Hematopoietic multipotent progenitor cell (in vitro differentiated cells): ENCODE measurements around the gene FOXL3. TPM values are rescaled to one million over a fixed set of nuclear protein-coding genes. Genes with fewer than 3 reads are reported as not detected.

Experiments used
- DNase-seq, 3 donors: peaks; one replicate each; pipeline ENCODE4 v3.0.0-alpha.2; 2011 to 2015; ENCODE audit warnings: low read depth in 2 of 3, low spot score in 2 of 3
- total RNA-seq: library from RNA; depleted of rRNA; stranded (reverse); fragments of >200 nt; gene quantifications from one replicate; pipeline ENCODE4 v1.2.3, GENCODE V29; 2012

Gene FOXL3
- total RNA-seq, 1 donor: not detected

- no peak for DNase-seq
These were observed 29.1 kb downstream of the FOXL3 start for GRCh38 chr7:318878-319661.

DNA sequence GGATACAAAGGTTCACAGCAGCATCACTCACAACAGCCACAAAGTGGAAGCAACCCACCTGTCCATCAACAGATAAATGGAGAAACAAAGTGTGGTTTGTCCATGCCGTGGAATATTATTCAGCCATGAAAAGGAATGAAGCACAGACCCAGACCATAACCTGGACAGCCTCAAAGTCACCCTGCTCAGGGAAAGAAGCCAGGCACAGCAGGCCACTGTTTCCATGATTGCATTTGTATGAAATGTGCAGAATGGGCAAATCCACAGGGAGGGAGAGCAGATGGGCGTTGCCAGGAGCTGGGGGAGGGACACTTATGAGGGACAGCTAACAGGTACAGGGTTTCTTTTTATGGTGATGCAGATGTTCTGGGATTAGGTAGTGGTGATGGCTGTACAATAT is 30.3 kb downstream of the FOXL3 start:
- no peak for DNase-seq

DNA sequence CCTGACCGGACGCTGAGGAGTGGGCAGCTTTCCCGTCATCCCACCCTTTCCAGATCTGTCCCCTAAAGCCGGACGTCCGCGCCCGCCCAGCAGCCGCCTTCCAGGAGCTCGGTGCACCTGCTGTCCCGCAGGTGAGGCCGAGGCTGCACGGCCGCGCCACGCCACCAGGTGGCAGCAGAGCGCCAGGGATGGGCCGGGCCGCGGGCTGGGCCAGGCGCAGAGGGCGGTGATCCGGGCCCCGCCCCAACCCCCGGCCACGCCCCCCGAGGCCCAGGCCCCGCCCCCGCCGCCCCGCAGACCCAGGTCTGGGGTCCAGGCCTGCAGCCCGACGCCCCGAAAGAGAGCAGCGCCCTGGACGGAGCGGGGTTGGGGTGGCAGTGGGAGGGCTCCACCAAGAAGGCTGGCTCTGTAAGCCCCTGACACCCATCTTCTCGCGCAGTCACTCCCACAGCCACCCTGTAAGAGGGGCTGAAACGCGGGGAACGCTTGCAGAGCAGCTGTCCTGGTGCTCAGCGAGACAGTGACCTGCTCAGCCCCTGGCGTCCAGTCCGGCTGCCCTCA is 32.2 kb downstream of the FOXL3 start:
- peak; percentile 58 to 85 (median 62) for DNase-seq

DNA sequence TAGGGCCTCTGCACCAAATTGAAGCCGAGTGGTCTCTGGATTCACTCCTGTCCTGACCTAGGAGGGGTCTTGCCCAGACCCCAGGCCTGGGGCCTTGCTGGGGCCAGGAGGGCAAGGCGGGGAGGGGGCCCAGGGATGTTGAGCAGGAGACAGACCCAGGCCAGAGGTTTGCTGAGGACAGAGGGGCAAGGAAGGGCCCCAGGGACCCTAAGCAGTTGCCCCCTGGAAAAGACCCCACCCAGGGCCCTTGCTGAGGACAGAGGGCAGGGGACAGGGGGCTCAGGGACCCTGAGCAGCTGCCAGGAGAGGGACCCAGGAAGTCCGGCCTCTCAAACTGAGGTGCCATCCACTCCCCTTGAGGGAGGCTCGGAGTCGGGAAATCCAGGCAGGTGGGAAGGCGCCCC is 32.7 kb downstream of the FOXL3 start:
- no peak for DNase-seq

GRCh38 chr7:323410-323809 is 33.4 kb downstream of the FOXL3 start:
- DNase-seq: no peak

DNA sequence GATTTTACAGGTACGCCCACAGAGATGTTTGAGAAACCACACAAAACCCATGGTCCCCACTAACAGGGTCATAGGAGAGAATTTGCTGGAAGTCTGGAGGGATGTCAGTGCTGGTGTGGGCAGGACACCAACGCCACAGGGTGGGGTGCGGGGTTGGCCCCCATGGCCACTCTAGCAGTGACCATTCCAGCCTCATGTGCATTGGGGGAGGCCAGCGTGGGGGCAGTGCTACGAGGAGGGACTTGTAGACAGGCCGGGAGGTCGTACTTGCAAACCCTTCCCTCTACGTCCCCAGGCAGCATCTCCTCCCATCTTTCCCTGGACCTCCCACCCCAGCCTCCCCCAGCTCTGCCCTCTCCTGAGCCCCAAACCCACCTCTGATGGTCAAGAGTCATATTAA is 34.0 kb downstream of the FOXL3 start:
- DNase-seq: no peak

DNA sequence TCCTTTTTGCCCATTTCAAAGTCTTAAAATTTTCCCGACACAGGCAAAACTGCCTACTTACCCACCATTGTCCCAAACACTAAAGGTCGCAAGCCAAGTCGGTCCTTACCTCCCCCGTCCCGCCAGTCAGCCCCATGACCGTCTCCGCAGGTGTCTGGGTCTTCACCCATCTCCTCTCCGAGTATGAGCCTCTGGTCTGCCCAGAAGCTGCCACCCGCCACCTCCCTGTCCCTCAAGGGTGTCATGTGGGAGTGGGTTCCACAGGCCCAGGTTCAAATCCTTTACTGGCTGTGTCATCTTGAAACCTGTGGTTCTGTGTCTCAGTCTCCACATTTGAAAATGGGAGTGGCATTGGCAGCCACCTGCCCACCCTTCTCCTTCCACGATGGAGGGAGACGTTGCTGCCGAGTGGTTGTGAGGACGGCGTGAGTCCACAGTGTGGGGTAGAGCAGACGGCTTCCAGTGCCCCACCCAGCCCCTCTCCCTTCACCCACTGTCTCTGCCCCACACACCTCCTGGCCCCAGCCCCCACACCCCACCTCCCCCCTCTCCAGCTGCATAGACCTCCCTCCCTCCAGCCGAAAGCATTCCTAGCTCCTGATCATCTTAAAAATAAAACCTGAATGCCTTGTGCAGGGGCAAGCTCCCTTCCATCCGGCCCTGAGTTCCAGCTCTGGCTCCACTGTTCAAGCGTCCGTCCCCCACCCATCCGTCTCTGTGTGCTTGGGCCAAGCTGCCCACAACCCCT is 35.3 kb downstream of the FOXL3 start:
- no peak for DNase-seq

DNA sequence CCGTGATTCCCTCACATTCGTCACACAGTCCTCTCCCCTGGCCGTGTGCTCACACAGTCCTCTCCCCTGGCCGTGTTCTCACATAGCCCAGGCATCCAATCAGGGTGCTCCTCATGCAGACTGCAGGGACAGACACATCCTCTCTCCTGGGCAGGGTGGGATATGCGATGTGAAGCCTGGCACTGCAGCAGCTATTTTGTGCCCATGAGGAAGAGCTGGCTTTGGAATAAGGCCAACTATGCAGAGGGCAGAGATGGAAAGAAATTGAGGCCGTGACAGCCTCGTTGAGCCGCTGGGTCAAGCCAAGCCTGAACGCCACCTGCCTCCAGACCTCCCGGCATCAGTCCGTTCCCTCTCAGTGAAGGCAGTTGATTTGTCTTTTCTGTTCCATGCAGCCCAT is 35.8 kb downstream of the FOXL3 start:
- no peak for DNase-seq

DNA sequence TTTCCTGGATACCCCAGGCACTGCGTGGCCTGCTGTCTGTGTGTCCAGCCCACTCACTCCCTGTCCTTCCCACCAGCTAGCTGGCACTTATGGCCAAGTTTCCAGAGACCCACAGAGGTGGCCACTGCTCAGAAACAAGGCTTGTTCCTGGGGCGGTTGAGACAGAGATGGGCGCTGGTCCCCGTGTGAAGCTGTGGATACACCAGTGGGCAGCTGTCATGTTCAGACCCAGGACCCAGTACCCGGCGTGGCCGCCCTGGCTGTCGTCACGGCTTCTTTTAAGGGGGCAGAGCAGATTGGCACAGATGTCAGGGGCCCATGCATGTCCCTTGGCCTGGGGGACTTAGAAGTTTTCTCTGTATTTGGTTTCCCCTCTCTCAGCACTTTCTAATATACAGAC is 36.3 kb downstream of the FOXL3 start:
- DNase-seq: no peak

DNA sequence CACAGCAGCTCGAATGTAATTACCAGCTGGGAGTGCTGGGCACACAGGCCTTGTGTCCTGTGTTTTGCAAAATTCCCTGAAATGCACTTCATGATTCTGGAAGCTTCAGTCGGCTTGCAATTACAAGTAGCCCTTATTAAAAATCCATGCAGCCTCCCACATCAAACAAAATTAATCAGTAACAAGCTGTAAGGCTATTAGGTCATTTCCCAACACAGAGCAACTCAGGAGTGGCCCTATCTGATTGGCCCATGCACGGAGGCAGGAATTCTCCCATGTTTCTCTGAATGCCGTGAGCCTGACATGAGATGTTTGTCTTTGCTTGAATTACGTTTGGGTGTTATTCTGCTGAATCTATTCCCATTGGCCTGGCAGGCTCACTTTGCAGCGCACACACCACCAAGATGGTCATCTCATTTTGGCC is 36.9 kb downstream of the FOXL3 start:
- DNase-seq: no peak

GRCh38 chr7:327233-327931 is 37.4 kb downstream of the FOXL3 start:
- DNase-seq: no peak

GRCh38 chr7:327991-328702 is 38.2 kb downstream of the FOXL3 start:
- DNase-seq: no peak

GRCh38 chr7:329691-330281 is 39.8 kb downstream of the FOXL3 start:
- DNase-seq: no peak

DNA sequence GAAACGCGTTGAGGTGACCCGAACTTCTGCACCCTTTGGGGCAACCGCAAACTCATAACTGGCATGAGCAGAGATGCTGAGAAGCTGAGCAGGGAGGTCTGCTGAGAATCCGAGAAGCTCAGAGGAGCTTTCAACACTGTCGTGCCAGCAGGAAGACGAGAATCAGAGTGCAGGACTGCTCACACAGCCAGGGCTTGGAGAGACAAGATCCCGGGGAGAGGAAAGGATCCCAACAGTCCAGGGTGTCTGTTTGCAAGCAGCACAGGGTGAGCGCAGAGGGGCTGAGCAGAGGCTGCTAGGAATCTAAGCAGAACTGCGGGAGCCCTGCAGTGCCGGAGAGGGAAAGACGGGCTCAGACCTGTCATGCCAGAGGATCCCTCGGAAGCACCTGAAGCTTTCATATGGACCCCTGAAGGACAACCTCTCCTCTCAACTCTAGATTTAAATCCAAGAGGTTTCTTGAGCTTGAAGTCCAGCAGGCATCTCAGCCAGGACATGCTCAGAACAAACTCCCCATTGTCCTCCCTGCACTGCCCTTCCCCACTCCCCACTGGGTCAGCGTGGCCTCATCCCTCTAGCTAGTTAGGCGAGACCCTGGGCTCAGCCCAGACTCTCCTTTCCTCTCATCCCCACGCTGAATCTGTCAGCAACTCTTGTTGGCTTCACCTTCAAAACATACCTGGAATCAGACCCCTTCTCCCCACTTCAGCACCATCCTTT is 40.7 kb downstream of the FOXL3 start:
- DNase-seq: no peak

DNA sequence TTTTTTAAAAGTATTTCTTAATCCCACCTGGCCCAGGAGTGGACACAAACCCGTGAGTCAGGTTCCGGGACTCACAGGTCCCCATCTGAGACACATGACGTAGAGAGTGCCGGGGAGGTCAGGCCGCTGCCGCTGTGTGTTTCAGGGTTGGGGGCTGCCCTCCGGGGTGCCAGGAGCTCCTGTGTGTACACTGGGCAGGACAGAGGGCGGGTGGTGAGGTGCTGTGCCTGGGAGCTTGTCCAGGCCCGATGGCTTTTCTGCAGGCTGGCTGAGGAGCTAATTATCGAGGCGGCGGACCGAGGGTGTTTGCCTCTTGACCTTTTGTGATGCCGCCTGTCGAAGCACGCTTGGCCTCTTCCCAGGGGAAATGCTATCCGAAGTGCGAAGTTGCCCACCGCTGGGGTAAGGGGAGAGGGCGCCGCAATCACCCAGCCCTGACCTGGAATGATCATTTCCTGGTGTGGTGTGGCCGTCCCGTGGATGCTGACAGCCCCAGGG is 42.1 kb downstream of the FOXL3 start:
- no peak for DNase-seq

DNA sequence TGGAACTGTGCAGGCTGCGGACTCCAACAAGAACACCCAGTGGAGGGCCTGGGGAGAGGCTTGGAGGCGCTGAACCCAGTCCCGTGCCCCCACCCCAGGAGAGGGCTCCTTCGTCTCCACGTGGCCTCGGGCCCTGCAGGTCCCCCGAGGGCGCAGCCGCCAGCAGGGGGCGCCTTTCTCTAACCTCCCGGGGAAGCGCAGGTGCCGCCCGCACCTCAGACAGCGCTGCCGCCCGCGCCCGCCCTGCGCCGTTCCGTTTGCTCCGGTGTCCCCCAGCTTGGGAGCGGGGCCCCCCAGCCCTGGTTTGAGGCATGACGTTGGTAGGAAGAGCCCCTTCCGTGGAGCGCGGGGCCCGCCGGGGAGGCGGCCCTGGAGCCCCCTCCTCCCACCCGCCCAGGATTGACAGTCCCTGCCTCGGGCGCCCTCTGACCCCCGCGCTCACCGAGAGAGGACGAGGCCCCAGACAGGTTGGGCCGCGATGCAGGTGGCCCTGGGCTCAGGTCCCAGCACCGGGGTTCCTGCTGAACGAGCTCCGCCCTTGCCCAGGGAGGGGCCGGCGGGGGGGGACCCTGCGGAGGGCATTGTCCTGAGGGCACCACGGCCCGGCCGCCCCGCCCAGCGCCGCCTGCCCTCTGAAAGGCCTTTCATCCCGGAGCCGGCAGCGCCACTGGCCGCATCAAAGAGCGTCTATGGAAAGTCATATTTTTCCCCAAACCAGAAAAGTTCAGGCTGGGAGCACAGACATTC is 42.8 kb downstream of the FOXL3 start:
- peak; percentile 80 to 83 (median 80) for DNase-seq

DNA sequence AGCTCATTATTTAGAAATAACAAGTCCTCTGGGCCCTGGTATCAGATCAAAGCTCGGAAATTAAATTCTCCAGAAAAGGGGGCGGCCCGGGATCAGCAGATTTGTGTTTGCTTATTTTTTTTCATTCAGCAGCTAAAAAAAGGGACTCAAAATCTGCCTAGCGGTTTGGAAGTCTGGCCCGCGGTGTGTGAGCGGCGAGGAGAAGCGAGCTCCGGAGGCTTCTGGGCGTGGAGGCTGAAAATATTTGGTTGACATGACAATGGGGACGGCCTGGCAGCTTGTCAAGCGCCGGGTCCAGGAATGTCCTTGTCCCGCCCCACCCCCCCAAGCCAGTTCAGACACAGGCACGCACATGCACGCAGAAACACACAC is 43.4 kb downstream of the FOXL3 start:
- DNase-seq: no peak

DNA sequence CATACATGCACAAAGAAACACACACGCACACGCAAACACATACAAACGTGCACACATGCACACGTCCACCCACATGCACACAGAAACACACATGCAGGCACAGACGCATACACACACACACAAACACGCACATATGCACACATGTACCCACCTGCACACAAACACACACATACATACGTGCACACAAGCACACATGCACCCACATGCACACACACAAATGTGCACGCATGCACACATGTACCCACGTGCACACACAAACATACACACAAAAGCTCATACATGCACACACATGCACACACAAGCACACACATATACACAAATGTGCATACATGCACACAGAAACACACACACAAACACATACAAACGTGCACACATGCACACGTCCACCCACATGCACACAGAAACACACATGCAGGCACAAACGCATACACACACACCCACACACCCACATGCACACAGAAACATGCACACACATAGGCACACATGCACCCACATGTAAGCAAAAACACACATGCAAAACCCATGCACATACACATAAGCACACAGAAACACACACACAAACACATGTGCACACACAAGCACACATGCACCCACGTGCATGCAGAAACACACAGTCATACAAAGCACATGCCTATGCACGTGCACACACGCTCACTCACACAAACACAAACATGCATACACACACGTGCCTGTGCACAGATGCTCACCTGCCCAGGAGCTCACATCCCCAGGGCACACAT is 44.8 kb downstream of the FOXL3 start:
- no peak for DNase-seq
